Measurements from ENCODE around the gene MZT2A.
"Not testable (repeated sequence)": the region's sequence is repeated elsewhere in the genome, so short reads cannot be mapped to it uniquely, and the experiment has no call there.

DNA sequence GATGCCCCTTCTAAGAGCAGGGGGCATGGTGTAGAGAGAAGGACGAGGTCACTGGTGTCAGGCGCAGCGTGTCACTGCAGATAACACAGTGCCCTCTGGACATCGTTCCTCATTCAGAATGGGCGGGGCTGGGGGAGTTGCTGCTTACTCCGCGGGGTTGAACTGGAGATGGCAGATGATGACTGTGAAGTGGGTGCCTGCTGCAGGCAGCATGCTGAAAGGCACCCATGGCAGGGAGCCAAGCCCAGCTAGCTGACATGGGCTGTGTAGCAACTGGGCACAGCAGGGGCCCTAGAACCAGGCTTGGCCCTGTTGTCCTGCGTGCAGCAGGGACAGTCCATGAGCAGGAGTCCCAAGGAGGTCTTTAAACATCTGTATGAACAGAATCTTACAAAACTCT is 20.6 kb downstream of the MZT2A start:
- TF ChIP-seq CTCF, POLR2A (IDR thresholded peaks at IDR 0.05): not testable (repeated sequence)

All from uterus (tissue), 2 donors.